IPS-11a (cell line): Measurements from ENCODE around the gene LCE4A.

Experiments used
- H3K4me3 ChIP-seq: one replicate; pipeline ENCODE4 v1.5.1; 2013; ENCODE audit warnings: low read depth, low read length, control low read depth

LCE4A gene

GRCh38 chr1:152745289-152745704 lies 37.3 kb downstream of the LCE4A start:
- H3K4me3 ChIP-seq, result no peak overlapping the region

GRCh38 chr1:152745765-152746444 lies 37.9 kb downstream of the LCE4A start:
- no peak overlapping the region for H3K4me3 ChIP-seq

GRCh38 chr1:152747831-152748230 lies 39.9 kb downstream of the LCE4A start:
- H3K4me3 ChIP-seq, result no peak overlapping the region

GRCh38 chr1:152752225-152752624 lies 44.3 kb downstream of the LCE4A start:
- no peak overlapping the region for H3K4me3 ChIP-seq

- no peak overlapping the region for H3K4me3 ChIP-seq
These were observed 45.6 kb downstream of the LCE4A start for GRCh38 chr1:152753586-152753985.

- no peak overlapping the region for H3K4me3 ChIP-seq
These were observed 48.9 kb downstream of the LCE4A start for GRCh38 chr1:152756872-152757271.

GRCh38 chr1:152757747-152758146 lies 49.8 kb downstream of the LCE4A start, which contains the start of gene KPRP:
Gene KPRP (plus strand): TSS chr1:152758025. CDS start chr1:152759589, 1,564 bp downstream.
- H3K4me3 ChIP-seq, result no peak within 1 kb of the TSS

GRCh38 chr1:152758636-152759035 lies 50.7 kb downstream of the LCE4A start:
- no peak overlapping the region for H3K4me3 ChIP-seq
